ENCODE data around the gene ODAPH.

GRCh38 chr4:75555294-75556164 lies at the start of gene ODAPH:
- TF ChIP-seq CTCF (IDR thresholded peaks at IDR 0.05; ENCODE audit: poor library complexity) (no peak), EZH2phosphoT487 (IDR thresholded peaks at IDR 0.05; ENCODE audit: low read depth, severe bottlenecking, unreplicated experiment) (no peak)

Measured in hepatocyte (in vitro differentiated cells).